ENCODE data around the gene SEC61G. TPM values are rescaled to one million over a fixed set of nuclear protein-coding genes. Genes with fewer than 3 reads are reported as not detected.

Gene SEC61G
- total RNA-seq, 1 experiment from 2014 or later, result 176 TPM

GRCh38 chr7:54719974-54720373 lies 39.0 kb downstream of the SEC61G start:
- H3K9ac ChIP-seq (ENCODE audit: extremely low read depth, insufficient read length, low read length), result no peak overlapping the region
- no peaks in the 10 kb centered on the region; a peak in 1 of 4 replicates for H3K4me1 Mint-ChIP-seq
- no peak overlapping the region for H3K27ac Mint-ChIP-seq
- no peak overlapping the region for H3K56ac ChIP-seq (ENCODE audit: insufficient read length, low read depth, low read length)
- no peak overlapping the region for H4K91ac ChIP-seq (ENCODE audit: insufficient read length, low read depth, low read length)
- H2BK20ac ChIP-seq (ENCODE audit: low read depth, low read length, poor library complexity, severe bottlenecking), result no peak overlapping the region
- H3K4me1 ChIP-seq (ENCODE audit: insufficient read depth, low read length), result no peaks in the 10 kb centered on the region
- H4K20me1 ChIP-seq (ENCODE audit: control insufficient read depth, insufficient read depth, insufficient read length), result no peaks in the 10 kb centered on the region
- peaks cover 5% of the 10 kb centered on the region for H3K27me3 Mint-ChIP-seq (ENCODE audit: low read depth)
- no peak overlapping the region for H3K18ac ChIP-seq (ENCODE audit: insufficient read length, low read depth, low read length)
- no peak overlapping the region for H3K4ac ChIP-seq (ENCODE audit: low read depth, low read length)
- H3K9me3 ChIP-seq (ENCODE audit: control insufficient read depth, low read depth, low read length), result no peaks in the 10 kb centered on the region
- H2AFZ ChIP-seq (ENCODE audit: low read length), result no peak overlapping the region
- no peak for TF ChIP-seq CTCF (conservative IDR thresholded peaks at IDR 0.05)
- no peak overlapping the region for H2BK15ac ChIP-seq (ENCODE audit: low read depth, low read length)
- no peak overlapping the region for H2AK5ac ChIP-seq (ENCODE audit: insufficient read length, low read length)
- no peaks in the 10 kb centered on the region for H3K79me2 ChIP-seq (ENCODE audit: insufficient read depth, low read length)
- no peak overlapping the region for H3K4me3 Mint-ChIP-seq
- H4K5ac ChIP-seq (ENCODE audit: insufficient read length, low read depth, low read length), result no peak overlapping the region
- H3K4me2 ChIP-seq (ENCODE audit: insufficient read depth, insufficient read length, low read length), result no peak overlapping the region
- H2BK120ac ChIP-seq (ENCODE audit: low read depth, low read length, poor library complexity, severe bottlenecking), result no peak overlapping the region
- no peak overlapping the region for H2BK5ac ChIP-seq (ENCODE audit: insufficient read length, low read length)
- WGBS (ENCODE audit: extremely low coverage, insufficient read length, low lambda C conversion rate), result no CpG with 5 or more reads among the region's 4 CpGs
- no peaks in the 10 kb centered on the region for H3K27me3 ChIP-seq (ENCODE audit: insufficient read depth, low read length)
- no peak overlapping the region for H3K14ac ChIP-seq (ENCODE audit: insufficient read depth, low read length)
- H3K9me3 Mint-ChIP-seq, result peaks cover 0 to 9% of the 10 kb centered on the region in 2 experiments; a peak in 3 of 5 replicates
- no peak for DNase-seq
- H3K36me3 Mint-ChIP-seq (ENCODE audit: insufficient read depth in 1 of 3, low read depth in 3 of 3), result peaks cover 0 to 4% (median 2%) of the 10 kb centered on the region in 3 experiments; a peak in 1 of 7 replicates
- H3K23me2 ChIP-seq (ENCODE audit: insufficient read length, low read depth, low read length, poor library complexity, severe bottlenecking), result no peaks in the 10 kb centered on the region
- no peak overlapping the region for H3K23ac ChIP-seq (ENCODE audit: insufficient read length, low read depth, low read length)
- no peak overlapping the region for H3T11ph ChIP-seq (ENCODE audit: low read length)
- no peak overlapping the region for H3K27ac ChIP-seq (ENCODE audit: insufficient read length, low read depth, low read length)
- no peak overlapping the region for H4K8ac ChIP-seq (replicated peaks; ENCODE audit: insufficient read length, low read depth, low read length)
- no peak overlapping the region for H2BK12ac ChIP-seq (ENCODE audit: insufficient read length, low read depth, low read length)
- no peaks in the 10 kb centered on the region for H3K79me1 ChIP-seq (ENCODE audit: insufficient read depth, low read depth, low read length, poor library complexity, severe bottlenecking)
